Spleen (tissue), 7 donors: Measurements from ENCODE around the gene ACP6.

Source experiments
- POLR2A ChIP-seq, 3 donors: fragments of 450-650 bp; IDR thresholded peaks; one replicate each; pipeline ENCODE4 v1.5.1; 2017; ENCODE audit warnings: antibody characterized with exemption in 3 of 3, mild to moderate bottlenecking in 1 of 3
- POLR2AphosphoS5 ChIP-seq, 3 donors: sonication (generic); formaldehyde crosslinking; IDR thresholded peaks; one replicate each; pipeline ENCODE4 v1.5.1; 2017; ENCODE audit warnings: antibody characterized with exemption in 3 of 3
- TF ChIP-seq, protein P1 (sequence below), 11 experiments: fragments of 200-600 bp in 7 of 11; fragments of 450-650 bp in 4 of 11; sonication (generic) in 4 of 11; IDR thresholded peaks in 8 of 11; conservative IDR thresholded peaks in 3 of 11; 1 replicate in 7 of 11; 2 replicates in 4 of 11; pipeline versions ENCODE4 v1.4.0 to v1.8.0; 2016 to 2021; ENCODE audit warnings: antibody characterized with exemption in 11 of 11, inconsistent platforms in 4 of 11, mild to moderate bottlenecking in 1 of 11
- donor health status: DM: no; HTN: no; CAD: no; lungs with moderate emphysema.
- donor health status: DM: no; HTN: no; CAD: no.
- donor health status: DM: no; HTN: no; CAD: no.

DNA sequence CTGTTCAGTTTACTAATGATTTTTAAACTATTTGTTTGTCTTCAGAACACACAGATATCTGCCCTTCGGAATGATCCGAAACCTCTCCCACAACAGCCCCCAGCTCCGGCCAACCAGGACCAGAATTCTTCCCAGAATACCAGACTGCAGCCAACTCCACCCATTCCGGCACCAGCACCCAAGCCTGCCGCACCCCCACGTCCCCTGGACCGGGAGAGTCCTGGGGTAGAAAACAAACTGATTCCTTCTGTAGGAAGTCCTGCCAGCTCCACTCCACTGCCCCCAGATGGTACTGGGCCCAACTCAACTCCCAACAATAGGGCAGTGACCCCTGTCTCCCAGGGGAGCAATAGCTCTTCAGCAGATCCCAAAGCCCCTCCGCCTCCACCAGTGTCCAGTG lies 51.6 kb downstream of the ACP6 start:
- TF ChIP-seq, protein P1, sequence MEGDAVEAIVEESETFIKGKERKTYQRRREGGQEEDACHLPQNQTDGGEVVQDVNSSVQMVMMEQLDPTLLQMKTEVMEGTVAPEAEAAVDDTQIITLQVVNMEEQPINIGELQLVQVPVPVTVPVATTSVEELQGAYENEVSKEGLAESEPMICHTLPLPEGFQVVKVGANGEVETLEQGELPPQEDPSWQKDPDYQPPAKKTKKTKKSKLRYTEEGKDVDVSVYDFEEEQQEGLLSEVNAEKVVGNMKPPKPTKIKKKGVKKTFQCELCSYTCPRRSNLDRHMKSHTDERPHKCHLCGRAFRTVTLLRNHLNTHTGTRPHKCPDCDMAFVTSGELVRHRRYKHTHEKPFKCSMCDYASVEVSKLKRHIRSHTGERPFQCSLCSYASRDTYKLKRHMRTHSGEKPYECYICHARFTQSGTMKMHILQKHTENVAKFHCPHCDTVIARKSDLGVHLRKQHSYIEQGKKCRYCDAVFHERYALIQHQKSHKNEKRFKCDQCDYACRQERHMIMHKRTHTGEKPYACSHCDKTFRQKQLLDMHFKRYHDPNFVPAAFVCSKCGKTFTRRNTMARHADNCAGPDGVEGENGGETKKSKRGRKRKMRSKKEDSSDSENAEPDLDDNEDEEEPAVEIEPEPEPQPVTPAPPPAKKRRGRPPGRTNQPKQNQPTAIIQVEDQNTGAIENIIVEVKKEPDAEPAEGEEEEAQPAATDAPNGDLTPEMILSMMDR (IDR thresholded peaks at IDR 0.05 in 8 of 11, conservative IDR thresholded peaks at IDR 0.05 in 3 of 11) = no peak
- TF ChIP-seq POLR2A (IDR thresholded peaks at IDR 0.05) (no peak), POLR2AphosphoS5 (IDR thresholded peaks at IDR 0.05) (no peak)
